T-helper 1 cell (primary cell): ENCODE results near the gene PCED1B.
"Not testable (repeated sequence)": the region's sequence is repeated elsewhere in the genome, so short reads cannot be mapped to it uniquely, and the experiment has no call there.

ENCODE experiments used
- DNase-seq, 5 donors: peaks; one replicate each; pipeline ENCODE4 v3.0.0-alpha.2; 2012 to 2020

The PCED1B gene

DNA sequence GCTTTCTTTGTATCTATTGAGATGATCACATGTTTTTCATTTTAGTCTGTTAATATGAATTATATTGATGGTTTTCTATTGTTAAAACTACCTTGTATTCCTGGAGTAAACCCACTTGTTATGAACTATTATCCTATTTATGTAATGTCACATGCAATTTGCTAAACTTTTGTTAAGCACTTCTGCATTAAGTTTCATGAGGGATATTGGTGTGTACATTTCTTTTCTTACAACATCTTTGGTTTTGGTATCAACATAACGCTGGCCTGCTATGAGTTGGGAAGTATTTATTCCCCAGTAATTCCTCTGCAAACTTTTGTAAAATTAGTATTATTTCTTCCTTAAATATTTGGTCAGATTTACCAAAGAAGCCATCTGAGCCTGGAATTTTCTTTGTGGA, 46.8 kb downstream of the PCED1B start:
- DNase-seq, result no peak

DNA sequence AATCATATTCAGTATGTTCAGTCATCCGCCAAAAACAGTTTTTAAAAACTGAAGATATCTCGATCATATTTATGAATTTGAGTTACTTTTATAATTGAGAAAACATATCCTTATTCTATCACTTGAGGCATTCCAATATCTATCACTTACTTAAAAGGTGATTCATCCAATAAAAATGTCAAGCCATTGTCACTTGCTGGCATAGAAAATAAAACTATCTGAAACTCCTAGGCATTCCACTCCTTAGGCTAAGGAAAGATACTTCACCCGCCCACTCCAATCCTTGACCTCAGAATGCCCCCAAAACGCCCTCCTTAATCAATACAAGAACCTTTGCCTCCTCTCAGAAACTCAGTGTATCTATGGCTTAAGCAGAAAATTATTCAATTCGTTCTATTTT, 51.6 kb downstream of the PCED1B start:
- no peak for DNase-seq

DNA sequence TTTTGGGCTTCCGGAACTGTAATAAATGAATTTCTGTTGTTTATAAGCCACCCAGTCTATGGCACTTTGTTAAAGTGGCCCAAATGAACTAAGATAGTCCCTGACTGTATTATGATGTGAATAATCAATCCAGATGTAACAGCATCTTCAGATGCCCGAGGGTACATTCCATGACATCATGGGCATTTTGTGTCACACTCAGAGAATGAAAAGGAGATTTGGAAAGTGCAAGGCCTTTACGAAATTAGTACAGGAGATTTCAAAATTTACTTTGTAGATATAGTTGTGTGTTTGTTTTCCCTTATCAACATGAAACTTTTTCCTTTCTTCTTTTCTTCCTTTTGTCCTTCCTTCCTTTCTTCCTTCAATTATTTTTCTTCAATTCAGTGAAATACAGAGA, 54.6 kb downstream of the PCED1B start:
- no peak for DNase-seq

DNA sequence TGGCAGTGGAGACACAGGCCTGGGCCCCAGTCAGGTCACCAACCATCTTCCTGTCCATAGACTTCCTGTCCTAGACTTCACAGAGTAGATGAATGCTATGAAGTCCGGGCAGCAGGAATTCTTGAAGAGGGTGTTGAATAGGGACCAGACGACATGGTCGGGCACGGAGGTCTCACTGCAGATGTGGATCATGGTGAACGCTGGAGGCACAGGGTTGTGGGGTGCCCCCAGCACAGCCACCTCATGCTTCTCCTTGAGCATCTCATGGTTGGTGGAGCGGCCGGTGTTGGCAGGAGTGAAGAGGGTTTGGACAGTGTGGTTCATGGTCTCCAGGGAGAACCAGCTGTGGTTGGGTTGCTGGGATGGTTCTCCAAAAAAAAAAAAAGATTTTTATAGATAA, 56.2 kb downstream of the PCED1B start:
- DNase-seq, result no peak

DNA sequence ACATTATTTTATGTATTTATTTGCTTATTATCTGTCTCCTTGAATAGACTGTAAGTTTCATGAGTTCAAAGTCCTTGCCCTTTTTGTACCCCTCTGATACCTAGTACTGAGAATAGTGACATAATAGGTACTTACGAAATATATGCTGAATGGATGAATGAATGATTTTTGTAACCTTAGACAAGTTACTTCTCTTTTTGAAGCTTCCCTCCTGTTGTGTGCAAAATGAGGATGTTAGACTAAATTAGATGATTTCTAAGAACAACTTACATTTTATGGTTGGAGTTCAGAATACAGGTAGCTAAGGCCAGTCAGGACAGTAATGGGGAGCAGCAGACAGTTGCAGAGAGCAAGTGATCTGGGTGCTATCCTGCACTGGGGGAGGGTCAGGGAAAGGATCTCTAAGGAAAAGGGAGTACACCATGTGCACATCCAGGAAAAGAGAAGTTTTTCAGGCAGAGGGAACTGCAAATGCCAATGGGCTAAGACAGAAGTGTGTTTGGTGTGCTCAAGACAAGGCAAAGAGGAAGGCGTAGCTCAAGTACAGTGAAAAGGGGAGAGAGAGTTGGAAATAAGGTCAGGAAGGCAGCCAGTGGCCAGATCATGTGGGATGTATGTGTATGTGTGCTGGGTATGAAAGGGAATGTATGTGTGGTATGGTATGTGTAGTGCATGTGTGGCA, 59.7 kb downstream of the PCED1B start:
- no peak for DNase-seq

DNA sequence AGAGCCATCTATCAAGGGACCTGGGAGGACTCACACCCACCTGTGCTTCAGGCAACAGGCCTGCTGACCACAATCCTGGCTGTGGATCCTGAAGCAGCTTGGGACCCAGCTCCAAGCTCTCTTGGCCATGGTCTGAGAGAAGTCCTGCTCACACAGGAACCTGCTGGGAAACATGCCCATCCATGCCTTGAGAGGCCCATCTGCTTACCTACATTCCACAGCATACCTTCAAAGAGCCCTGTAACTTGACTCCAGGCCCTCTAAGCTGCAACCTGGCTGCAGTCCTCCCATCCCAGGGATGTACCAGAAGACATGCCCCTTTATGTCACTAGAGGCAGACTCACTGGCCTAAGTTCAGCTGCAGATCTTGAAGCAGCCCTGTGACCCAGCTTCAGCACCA, 62.0 kb downstream of the PCED1B start:
- no peak for DNase-seq

DNA sequence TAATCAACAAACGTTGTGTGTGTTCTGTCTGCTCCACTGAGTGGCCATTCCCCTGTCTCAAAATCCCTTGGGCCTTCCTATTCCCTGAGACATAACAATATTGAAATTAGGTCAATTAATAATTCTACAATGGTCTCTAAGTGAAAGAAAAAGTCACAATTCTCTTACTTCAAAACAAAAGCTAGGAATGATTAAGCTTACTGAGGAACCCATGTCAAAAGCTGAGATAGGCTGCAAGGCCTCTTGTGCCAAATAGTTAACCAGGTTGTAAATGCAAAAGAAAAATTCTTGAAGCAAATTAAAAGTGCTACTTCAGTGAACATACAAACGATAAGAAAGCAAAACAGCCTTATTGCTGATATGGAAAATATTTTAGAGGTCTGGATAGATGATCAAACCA, 65.3 kb downstream of the PCED1B start:
- no peak for DNase-seq

DNA sequence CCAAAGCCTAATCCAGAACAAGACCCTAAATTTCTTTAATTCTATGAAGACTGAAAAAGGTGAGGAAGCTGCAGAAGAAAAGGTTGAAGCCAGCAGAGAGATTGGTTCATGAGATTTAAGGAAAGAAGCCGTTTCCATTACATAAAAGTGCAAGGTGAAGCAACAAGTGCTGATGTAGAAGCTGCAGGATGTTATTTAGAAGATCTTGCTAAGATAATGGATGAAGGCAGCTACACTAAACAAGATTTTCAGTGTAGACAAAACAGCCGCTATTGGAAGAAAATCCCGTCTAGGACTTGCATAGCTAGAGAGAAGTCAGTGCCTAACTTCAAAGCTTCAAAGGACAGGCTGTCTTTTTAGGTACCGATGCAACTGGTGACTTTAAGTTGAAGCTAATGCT, 65.8 kb downstream of the PCED1B start:
- DNase-seq, result no peak

DNA sequence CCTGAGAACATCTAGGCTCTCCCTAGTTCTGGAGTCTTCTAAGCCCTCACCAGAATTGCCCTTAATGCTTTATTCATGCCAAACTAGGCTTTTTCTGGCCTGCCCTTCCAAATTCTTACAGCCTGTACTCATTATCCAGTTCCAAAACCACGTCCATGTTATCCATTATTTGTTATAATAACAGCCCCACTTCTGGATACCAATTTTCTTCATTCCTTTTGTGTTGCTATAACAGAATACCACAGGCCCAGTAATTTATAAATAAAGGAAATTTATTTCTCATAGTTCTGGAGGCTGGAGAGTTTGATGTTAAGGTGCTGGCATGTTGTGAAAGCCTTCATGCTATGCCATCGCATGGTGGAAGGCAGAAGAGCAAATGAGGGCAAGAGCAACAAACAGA, 68.3 kb downstream of the PCED1B start:
- DNase-seq, result no peak

DNA sequence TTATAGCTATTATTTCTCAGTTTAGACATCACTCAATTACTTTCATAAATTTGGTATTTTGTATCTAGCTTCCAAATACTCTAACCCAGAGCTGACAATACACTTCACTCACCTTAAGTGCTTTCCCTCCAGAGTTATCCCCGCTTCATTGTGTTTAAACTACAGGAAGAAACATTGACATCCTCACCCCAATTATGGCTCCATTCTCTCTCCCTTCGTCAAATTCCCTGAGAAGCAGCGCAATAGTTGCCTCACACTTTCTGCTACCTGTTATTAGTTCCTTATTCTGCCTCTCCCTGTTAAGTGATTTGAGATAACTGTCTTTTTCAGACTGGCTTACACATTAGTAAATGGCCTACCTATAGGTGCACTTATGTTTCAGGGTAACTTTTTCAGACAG, 69.7 kb downstream of the PCED1B start:
- DNase-seq, result no peak

DNA sequence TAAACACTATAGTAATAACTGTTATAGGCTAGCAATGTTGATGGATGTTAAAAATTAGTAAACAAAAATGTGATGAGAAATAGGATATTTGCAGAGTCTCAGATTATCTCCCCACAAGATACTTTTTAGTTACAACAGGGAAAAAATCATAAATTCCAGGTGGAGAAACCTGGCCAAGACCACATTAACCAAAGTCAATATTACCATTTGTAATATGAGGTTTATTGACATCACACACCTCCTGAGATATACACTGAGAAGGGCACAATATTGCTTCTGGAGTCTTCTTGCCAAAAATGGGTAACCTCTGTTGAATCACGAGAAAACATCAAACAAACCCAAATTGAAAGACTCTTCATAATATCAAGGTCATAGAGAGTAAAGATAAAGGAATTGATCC, 72.7 kb downstream of the PCED1B start:
- DNase-seq, result no peak

DNA sequence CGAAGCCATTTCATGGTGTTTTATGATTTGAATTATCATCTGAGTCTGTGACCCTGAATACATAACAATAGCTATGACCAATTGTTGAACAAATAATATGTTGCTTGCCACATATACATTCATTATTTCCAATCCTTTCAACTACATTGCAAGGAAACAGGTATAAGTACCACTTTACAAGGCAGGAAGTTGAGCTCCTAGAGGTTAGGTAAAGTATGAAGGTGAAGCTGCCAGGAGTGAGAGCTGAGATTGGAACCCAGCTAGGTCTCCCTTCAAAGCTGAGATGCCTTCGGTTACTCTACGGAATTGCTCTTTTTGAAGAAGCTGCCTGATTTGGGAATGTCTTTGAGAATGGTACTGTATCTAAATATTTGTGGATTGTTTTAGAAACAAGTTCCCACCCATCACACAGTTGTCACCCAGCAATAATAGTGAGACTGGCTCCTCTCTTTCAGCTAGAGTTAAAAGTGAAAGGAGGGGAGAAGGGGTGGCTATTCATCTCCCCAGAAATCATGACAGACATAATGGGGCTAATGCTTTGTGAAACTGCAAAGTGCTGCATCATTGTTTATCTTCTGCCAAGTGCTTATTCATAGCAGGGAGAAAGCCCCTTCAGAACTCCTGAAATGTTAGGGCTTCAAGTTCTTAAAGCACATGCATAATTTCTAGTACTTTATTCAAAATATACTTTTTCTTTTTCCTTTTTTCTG, 76.2 kb downstream of the PCED1B start:
- peak in 1 of 5 donors; percentile 13 for DNase-seq

DNA sequence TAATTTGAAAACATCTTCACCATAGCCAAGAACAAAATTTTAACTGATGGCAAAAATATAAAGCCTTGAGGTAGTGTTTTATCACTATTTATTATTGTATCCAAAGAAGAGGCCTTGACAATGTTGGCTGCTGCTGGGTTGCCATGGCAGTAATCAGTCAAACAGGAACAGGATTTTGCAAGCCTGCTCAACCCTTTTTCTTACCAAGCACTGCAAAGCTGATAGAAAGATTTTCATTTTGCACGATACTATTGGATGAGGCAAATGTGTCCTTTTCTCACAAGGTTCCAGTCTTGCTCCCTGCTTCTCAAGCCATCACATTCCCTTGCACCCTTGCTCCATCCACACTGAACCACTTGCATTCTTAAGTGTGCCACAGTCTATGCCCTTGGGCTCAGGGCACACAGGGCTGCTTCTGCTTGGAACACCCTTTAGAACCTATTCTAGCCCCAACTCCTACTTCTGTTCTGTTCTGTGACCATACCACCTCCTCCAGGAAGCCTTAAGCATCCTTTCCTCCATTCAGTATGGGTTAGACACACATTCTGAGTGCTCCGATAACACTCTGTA, 76.8 kb downstream of the PCED1B start:
- no peak for DNase-seq

DNA sequence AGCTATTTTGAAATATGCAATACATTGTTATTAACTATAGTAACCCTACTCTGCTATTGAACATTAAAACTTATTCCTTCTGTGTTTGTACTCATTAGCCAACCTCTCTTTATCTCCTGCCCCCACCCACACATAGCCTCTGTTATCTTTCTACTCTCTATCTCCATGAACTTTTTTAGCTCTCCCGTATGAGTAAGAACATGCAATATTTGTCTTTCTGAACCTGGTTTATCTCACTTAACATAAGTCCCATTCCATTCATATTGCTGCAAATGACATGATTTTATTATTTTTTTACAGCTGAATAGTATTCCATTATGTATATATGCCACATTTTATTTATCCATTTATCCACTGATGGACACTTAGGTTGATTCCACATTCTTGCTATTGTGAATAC, 79.4 kb downstream of the PCED1B start:
- no peak for DNase-seq

DNA sequence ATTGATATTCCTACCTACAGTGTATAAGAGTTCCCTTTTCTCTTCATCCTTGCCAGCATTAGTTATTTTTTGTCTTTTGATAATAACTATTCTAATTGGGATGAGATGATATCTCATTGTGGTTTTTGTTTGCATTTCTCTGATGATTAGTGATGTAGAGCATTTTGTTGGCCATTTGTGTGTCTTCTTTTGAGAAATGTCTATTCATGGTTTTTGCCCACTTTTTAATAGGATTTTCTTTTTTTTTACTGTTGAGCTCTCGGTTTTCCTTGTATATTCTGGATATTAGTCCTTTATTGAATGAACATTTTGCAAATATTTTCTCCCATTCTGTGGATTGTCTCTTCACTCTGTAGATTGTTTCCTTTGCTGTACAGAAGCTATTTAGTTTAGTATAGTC, 79.9 kb downstream of the PCED1B start:
- DNase-seq, result no peak

DNA sequence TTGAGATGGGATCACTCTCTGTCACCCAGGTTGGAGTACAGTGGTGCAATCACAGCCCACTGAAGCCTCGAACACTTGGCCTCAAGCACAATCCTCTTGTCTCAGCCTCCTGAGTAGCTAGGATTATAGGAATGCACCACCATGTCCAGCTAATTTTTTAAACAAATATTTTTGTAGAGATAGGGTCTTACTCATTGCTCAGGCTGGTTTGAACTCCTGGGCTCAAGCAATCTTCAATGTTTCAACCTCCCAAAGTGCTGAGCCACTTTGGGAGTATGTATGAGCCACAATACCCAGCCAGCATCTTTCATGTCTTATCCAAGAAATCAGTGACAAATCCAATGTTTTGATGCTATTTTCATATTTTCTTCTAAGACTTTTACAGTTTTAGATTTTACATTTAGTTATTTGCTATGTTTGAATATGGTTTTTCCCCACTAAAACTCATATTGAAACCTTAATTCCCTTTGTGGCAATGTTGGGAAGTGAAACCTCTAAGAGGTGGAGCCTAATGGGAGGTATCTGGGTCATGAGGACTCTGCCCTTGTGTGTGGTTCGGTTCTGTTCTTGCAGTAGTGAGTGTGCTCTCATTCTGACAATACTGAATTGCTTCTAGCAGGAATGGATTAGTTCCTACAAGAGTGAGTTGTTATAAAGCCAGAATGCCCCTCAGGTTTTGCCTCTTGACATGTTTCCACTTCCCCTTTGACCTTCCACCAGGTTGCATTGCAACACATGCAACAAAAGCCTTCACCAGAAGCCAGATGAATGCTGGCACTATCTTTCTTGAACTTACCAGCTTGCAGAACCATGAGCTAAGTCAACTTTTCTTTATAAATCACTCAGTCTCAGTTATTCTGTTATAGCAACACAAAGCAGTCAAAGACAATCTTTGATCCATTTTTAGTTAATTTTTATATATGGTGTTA, 81.2 kb downstream of the PCED1B start:
- no peak for DNase-seq

DNA sequence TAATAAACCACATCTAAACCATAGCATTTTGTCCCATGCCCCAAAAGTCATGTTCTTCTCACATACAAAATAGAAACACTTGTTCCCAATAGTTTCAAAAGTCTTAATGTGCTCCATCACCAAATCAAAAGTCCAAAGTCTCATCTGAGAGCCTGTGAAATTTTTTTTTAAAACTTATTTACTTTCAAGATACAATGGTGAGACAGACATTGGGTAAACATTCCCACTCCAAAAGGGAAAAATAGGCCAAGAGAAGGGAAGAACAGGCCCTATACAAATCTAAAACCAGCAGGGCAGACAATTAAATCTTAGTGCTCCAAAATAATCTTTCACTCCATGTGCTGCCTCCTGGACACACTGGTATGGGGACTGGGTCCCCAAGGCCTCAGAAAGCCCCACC, 84.7 kb downstream of the PCED1B start:
- no peak for DNase-seq

DNA sequence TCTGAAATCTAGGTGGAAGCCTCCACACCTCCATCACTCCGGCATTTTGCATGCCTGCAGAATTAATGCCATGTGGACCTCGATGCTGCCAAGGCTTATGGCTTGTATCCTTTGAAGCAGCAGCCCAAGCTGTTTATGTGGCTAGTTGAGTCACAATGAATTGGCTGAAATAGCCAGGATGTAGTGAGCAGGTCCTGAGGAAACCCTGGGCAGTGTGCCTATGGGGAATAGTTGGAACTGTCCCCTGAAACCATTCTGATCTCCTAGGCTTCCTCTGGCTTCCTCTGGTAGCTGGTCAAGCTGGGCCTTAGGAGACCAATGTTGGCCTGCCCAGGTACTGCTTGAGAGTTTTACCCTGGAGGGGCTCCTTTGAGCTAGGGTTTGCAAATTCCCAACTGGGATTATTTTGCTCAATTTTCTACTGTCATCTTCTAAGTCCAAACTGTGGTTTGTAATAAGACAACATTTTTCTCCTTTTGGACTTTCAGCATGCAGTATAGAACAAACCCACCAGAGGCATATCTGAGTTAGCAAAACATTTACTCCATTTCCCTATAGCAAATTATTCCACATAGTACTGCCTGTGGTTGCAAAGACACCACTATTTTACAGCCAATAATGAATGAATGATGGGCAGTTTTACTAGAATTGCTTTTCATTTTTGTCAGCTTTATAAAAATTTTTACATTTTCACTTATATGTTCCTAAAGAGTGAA, 85.5 kb downstream of the PCED1B start:
- no peak for DNase-seq

DNA sequence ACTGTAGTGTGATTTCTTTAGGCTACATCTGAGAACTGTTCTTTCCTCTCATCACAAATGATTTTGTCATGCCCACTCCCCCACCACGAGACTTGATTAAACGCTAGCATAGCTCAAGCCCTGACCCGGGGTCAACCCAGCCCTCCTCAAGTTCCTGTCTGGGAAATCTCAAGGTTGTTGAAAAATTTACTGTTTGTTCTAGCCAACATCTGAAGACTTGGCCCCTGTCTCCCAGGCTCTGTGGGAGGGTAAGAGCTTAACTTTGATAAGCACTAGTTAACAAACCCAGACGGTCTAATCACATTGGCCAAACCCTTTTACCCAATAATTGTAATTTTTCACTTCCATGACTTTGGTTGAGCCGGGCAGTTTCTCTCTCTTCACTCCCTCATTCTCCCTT, 86.5 kb downstream of the PCED1B start:
- DNase-seq, result no peak

DNA sequence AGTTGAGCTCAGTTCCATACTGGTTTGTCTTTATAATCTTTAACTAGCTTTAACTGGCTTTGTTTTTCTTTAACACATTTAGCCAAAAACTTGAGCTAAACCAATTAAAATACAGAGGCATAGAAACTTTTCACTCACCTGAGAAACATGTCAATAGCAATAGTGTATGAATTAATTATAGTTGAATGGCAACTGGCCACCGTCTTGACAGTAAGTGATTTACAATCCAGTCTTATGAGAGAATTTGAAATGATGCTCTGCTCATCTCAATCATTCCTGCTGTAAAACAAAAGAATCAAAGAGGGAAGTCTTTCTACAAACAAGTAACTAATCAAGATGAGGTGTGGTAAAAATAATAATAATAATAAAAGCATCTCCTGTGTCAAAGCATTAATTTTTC, 86.9 kb downstream of the PCED1B start:
- no peak for DNase-seq

DNA sequence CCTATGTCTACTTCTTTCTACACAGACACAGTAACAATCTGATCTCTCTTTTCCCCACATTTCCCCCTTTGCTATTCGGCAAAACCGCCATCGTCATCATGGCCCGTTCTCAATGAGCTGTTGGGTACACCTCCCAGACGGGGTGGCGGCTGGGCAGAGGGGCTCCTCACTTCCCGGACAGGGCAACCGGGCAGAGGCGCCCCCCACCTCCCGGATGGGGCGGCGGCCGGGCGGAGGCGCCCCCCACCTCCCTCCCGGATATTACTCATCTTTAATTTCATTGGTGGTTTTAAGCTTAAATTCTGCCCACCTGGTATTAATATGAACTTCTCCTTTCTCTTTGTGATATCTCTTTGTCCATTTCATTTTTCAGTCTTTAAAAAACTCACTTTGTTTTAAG, 90.9 kb downstream of the PCED1B start:
- DNase-seq, result not testable (repeated sequence)

DNA sequence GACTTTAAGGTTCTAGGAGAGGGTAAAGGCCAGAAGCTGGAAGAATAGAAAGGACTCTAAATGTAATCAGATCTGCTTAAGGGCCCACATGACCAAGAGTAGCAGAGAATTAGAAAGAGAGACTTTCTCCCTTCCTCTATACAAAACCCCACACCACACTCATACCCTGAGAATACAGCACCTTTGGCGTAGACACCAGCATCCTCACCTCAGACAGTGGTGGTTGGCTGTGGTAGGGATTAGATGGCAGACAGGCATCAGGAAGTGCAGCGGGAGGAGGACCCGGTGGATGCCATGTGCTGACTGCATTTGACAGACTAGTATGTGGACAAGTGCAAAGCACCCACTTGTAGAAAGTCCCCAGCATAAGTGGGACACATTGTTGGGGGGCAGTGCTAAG, 98.6 kb downstream of the PCED1B start:
- DNase-seq, result no peak
